GM15510 (cell line): Measurements from ENCODE around the gene CD4.

Experiments
- POLR2A ChIP-seq: IDR thresholded peaks from 3 replicates; pipeline ENCODE4 v1.6.1; 2011; ENCODE audit warnings: borderline replicate concordance; ENCODE audit not compliant: insufficient read length; ENCODE audit errors: extremely low read depth

The CD4 gene

DNA sequence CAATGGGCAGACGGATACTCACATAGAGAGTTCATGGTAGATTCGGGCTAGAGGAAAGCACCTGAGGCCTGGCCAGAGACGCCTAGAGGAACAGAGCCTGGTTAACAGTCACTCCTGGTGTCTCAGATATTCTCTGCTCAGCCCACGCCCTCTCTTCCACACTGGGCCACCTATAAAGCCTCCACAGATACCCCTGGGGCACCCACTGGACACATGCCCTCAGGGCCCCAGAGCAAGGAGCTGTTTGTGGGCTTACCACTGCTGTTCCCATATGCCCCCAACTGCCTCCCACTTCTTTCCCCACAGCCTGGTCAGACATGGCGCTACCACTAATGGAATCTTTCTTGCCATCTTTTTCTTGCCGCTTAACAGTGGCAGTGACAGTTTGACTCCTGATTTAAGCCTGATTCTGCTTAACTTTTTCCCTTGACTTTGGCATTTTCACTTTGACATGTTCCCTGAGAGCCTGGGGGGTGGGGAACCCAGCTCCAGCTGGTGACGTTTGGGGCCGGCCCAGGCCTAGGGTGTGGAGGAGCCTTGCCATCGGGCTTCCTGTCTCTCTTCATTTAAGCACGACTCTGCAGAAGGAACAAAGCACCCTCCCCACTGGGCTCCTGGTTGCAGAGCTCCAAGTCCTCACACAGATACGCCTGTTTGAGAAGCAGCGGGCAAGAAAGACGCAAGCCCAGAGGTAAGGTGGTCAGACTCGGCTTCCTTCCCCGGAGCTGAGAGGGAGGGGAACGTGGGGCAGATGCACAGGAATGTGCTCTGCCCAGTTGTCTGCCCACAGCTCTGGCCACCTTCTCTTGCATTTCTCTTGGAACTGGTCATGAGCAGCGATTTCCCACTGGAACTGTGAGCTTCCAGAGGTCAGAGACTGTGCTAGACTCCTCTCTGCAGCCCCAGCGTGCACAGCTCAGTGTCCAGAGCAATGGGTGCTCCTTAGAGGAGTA, at the start of gene CD4:
TSS of gene CD4 (plus strand) at position 557 of the 953 bp plus-strand sequence. CDS start 10,611 bp downstream, outside the sequence.
- TF ChIP-seq POLR2A: no peak

DNA sequence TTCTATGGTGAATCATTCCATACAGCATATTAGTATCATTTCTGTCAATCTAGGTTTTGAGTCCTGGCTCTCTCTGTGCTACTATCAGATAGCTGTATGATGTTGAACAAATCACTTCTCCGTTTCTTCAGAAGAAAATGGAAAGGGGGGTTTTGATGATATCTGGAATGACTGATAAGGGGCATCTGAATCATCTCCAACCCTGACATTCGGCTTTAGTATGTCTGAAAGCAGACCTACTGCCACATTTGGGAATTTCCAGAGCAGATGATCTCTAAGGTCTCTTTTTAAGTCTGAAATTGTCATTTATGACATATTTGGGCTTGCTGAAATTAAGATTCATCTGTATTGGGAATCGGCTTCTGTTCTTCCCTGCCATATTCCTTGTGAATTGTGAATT, 46.5 kb upstream of the CD4 start:
- no peak for TF ChIP-seq POLR2A

DNA sequence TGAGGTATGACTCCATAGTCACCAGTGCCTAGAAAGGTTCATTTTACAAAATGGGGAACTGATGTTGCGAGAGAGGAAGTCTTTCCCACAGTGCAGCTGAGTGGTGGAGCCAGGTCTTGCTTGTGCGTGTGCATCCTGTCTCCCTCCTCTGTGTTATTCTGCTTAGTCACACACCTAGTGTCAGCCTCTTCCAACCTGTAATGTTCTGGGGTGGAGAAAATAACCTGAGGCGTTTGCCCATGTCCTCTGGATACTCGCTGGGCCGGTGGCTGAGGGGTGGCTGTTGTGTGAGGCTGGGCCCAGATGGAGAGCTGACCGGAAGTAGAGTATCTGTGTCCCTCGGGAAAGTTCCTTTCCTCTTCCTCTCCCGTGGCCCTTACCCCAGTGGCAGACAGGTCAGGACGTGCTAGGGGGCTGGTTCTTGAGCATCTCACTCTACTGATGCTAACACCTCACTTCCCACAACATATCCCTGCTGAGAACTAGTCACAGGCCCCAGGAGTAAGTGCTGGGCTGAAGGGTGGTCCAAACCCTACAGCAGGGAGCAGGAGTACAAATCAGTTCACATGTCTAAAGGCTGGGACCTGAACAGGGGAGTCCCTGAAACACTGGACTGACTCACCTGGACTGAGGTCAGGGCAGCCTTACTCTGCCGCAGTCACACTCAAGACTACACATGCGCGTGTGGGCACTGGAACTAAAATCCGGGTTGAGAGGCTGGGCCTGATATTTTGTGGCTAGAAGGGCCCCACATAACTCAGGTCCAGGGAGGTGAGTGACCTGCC, 43.4 kb upstream of the CD4 start:
- no peak for TF ChIP-seq POLR2A

DNA sequence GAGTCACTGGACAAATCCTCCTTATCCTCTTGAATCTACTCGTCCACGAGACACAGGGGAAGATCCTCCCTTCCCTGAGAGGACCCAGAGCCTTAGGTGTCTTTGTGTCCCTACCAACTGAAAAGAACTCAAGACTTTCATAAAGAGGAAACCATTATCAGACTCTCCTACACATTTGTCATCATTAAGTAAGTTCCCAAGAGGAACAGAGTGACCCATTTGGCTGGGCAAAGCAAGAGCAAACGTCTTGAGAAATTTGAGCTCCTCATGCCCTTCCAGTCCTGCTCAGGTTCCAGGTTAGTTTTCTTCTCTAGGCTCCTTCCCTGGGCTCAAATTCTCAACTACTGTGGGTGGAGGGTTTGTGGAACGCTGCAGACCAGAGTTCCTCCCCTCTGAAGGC, 42.1 kb upstream of the CD4 start:
- no peak for TF ChIP-seq POLR2A

DNA sequence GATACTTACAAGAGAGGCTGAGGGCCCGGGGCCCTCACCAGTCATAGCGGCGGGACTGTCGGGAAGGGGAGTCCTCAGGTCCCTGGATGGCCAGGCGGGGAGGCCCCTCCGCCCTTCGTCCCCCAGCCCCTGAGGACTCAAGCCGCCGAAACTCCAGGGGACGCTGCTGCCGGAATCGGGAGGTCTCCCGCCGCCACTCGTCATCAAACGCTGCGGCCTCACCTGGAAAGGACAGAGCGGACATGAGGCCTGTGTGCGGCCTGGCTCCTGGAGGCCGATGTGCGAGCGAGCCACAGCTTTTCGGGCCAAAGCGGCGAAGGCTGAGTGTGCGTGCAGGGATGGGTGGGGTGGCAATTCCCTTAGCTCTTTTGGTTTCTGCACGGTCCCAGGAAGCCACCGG, 40.6 kb upstream of the CD4 start:
- no peak for TF ChIP-seq POLR2A

DNA sequence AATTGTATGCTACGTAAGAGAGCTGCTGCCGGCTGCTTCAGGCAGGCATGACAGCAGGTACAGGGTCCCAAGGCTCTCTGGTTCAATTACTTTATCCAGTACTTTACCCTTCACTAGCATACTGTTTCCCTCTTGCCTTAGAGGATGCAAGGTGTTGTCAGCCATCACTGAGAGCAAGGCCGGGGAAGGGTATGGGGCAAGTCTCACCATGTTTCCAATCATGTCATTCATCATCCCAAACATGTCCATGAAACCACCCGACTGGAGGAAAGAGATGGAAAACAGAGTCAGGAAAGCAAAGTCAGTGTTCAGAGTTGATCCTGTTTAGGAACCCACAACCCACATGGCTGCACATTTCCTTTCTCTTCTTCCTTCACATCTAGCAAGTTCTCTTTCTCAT, 38.8 kb upstream of the CD4 start:
- no peak for TF ChIP-seq POLR2A

DNA sequence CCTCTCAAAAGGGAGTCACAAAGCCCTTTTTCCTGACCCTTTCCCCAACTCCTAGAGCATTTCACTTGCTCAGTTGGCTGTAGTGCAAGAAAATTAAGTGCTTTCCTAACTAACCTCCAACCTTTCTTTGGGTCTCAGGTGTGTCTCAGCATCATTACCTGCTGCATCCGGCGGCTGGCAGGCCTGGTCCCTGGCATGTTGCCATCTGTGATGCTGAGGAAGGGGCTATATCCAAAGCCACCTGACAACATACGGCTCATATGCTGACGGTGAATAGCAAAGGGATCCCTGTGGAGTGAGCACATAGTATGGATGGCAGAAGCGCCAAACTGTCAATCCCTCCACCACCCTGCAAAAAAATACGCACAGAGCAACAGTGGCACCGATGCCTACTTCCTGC, 37.6 kb upstream of the CD4 start:
- no peak for TF ChIP-seq POLR2A

DNA sequence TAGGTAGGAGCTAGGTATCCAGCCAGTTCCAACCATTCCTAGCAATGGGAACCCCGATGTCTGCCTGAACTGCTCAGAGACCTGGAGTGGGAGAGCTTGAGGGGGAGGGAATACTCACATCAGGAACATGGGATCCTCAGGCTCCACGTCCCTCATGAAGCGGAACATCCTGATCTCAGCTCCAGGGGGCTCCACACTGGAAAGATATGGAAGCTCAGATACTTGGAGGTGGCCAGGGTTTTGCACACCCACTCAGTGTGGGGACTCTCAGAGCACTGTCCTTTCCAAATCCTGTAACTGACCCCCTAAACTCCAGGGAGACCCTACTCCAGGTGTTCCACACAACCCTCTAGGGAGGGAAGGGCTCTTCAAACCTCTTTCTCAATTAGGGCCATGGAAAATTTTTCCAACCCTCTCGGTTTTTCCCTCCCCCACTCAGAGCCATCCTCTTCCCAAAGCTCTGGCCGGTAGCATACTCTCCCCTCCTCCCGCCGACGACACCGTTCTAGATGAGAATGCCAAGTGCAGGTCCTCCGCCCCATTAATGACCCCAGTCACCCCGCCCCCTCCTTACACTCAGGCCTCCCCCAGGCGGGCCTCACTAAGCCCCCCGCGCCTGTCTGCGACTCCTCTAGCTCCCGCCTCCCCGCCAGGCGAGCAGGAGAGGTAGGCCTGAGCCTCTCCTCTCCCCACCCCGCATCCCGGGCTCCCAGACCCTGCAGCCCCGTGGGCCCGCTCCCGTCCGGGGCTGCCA, 37.0 kb upstream of the CD4 start:
- TF ChIP-seq POLR2A: no peak

DNA sequence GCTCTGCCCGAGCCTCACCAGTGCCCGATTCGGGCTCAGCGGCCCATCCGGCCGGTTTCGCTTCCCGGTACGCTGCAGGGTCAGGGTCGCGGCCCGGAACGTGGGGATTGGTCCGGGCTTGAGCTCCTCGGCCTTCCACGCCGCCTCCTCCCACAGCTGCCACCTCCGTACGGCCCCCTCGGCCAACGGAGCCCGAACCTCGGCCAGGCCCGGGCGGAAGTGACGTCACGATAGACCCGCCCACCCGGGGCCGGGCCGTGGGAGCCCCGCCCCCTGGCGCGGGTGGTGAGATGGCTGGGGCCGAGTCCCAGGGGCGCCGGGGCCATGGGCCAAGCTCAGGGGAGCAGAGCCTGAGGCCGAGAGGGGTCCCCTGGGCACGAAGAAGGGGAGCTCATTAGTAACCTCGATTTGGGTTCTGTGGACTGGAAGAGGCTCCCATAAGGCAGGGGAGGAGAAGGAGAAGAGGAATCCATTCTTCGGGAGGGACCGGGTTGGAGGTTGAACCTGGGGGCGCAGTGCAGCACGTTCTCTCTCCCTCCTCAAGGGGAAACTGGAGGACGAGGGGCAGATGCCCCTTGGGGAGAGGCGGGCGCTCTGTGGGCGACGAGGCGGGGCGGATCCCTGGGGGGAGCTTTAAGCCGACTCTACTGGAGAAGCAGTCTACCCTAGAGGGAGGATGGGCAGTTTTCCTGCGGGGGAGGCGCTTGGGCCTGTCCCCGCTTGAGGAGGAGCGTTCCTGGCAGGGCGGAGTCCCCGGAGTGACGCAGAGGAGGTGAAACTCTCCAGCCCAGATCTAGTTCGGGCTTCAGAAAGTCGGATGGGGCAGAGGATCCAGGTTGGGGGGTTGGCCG, 36.2 kb upstream of the CD4 start, which contains the start of gene MLF2:
TSS of gene MLF2 (minus strand) at position 221 of the 851 bp plus-strand sequence. CDS start 807 bp downstream, outside the sequence.
- peak; percentile 89 for TF ChIP-seq POLR2A

DNA sequence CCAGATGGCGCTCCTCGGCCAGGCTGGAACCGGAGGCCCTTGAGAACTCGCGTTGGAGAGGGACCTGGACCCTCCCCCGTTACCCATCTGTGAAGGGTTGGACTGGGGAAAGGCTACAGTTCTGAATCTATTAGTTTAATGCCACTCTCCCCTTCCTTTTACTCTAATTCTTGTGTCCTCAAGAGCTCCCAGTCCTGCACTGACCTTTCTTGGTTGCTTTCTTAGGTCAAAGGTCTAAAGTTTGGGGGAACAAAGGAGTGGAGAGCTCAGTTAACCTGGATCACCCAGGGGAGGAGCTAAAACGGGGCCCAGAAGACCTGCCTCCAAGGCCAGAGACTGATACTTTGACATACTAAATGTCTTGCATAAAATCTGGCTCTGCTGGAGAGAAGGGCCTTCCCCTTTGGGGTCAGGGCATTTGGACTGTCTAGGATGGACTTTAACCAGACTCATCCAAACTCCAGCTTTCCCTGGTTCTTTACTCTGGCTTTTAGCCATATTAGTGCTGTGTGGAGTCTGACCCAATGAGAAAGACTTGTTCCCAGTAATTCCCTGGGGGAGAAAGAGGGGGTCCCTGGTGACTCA, 35.5 kb upstream of the CD4 start:
- TF ChIP-seq POLR2A: no peak

DNA sequence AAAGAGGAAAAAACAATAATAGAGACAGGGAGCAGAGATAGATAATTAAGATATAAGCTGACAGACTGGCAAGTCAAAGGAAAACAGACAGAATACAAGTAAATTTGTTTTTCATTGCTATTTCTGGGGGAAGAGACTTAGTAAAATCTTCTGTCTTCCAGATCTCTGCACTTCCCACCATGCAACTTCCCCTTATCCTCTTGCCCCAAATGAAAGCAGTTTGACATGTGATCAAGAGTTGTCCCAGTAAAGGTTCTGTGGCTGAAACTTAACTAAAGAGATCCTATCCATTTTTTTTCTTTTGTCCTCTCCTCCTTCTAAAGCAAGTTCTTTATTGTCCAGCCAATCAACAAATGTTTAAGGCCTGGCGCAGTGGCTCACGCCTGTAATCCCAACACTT, 34.9 kb upstream of the CD4 start:
- TF ChIP-seq POLR2A: no peak

DNA sequence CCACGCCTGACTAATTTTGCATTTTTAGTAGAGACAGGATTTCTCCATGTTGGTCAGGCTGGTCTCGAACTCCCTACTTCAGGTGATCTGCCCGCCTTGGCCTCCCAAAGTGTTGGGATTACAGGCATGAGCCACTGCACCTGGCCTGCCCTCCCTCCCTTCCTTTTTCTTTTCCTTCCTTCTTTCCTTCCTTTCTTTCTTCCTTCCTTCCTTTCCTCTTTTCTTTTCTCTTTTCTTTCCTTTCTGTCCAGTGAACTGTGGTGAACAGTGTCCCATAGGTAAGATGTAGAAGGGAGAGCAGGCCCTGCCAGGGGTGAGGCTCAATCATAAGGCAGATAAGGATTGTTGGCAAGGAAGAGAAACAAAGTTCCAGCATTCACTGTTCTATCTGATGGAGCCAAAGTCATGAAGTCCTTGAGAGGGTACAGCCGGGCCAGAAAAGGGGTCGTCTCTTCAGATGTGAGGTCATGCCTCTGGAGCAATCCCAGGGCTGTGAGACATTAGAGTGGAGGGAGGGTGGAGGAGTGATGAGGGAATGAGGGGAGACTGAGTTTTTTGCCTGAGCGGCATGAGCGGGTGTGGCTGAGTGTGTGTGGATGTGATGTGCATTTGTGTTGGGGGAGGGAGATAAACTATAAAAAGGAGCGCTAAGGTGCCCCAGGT, 32.2 kb upstream of the CD4 start:
- no peak for TF ChIP-seq POLR2A

DNA sequence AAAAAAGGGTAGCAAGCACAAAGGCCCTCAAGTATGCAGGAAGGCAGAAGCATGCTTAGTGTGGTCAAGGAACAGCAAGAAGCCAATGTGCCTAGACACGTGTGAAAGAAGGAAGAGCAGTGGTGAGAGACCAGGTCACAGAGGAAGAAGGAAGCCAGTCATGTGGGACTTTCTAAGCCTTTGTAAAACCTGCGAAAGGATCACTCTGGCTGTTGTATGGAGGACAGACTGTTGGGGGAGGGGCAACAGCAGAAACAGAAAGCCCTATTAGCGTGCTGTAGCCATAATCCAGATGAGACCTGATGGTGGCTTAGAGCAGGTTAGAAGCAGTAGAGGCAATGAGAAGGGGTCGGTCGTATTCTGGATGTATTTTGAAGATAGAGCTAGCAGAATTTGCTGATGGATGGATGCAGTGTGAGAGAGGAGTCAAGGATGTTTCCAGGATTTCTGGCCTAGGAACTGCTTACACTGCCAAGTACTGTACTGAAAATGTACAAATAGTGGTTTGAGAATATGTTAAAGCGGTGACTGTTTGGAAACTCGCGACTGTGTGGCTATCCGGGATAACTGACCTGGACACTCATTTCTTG, 30.7 kb upstream of the CD4 start:
- no peak for TF ChIP-seq POLR2A
